SU-DHL-6 (cell line): ENCODE results near the gene NKX2-2.

Experiments
- EZH2phosphoT487 ChIP-seq: fragments of 200-600 bp; sonication (generic), shearing (Covaris generic); conservative IDR thresholded peaks from 2 replicates; pipeline ENCODE4 v1.6.1; 2018; ENCODE audit warnings: mild to moderate bottlenecking, antibody characterized with exemption, low read length, moderate library complexity, mixed read lengths
- TF ChIP-seq, protein P1 (sequence below): fragments of 200-600 bp; sonication (generic); IDR thresholded peaks from one replicate; pipeline ENCODE4 v1.5.1; 2017; ENCODE audit warnings: antibody characterized with exemption, mild to moderate bottlenecking, low read length, moderate library complexity; ENCODE audit not compliant: insufficient read depth, poor library complexity, severe bottlenecking

DNA sequence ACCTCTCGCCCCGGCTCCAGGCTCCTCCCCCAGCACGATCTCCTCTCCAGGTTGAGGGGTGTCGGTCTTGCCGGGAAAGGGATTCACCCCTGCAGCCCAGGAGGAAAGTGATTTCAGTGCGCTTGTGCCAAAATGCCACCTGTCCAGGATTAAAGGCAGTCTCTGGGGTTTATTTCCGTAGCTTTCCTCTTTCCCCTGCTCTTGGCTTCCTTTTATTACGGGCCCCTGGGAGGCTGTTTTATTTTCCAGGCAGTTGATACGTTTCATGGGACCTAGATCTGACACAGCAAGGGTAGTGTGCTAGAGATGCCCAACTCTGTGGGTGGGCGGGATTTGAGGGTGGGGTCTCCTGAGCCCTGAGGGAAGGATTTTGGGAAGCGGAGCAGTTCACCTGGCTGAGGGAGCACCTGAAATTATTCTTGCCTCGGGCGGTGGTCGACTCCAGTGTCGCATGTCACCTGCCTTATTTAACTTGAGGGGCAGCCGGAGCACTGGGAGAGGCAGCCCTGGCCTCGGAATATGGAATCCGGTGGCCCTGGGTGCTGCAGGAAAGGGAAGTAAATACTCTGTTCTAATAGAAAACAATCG is 9.5 kb upstream of the NKX2-2 start:
- TF ChIP-seq, protein P1, sequence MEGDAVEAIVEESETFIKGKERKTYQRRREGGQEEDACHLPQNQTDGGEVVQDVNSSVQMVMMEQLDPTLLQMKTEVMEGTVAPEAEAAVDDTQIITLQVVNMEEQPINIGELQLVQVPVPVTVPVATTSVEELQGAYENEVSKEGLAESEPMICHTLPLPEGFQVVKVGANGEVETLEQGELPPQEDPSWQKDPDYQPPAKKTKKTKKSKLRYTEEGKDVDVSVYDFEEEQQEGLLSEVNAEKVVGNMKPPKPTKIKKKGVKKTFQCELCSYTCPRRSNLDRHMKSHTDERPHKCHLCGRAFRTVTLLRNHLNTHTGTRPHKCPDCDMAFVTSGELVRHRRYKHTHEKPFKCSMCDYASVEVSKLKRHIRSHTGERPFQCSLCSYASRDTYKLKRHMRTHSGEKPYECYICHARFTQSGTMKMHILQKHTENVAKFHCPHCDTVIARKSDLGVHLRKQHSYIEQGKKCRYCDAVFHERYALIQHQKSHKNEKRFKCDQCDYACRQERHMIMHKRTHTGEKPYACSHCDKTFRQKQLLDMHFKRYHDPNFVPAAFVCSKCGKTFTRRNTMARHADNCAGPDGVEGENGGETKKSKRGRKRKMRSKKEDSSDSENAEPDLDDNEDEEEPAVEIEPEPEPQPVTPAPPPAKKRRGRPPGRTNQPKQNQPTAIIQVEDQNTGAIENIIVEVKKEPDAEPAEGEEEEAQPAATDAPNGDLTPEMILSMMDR, result no peak
- TF ChIP-seq EZH2phosphoT487, result no peak
